ENCODE measurements around the gene NCAPH2. TPM values are rescaled to one million over a fixed set of nuclear protein-coding genes. Genes with fewer than 3 reads are reported as not detected.

NCAPH2 gene
- total RNA-seq (2014; rRNA removed; shearing (Covaris generic)), result 53.3 and 61.6 TPM in 2 replicates

DNA sequence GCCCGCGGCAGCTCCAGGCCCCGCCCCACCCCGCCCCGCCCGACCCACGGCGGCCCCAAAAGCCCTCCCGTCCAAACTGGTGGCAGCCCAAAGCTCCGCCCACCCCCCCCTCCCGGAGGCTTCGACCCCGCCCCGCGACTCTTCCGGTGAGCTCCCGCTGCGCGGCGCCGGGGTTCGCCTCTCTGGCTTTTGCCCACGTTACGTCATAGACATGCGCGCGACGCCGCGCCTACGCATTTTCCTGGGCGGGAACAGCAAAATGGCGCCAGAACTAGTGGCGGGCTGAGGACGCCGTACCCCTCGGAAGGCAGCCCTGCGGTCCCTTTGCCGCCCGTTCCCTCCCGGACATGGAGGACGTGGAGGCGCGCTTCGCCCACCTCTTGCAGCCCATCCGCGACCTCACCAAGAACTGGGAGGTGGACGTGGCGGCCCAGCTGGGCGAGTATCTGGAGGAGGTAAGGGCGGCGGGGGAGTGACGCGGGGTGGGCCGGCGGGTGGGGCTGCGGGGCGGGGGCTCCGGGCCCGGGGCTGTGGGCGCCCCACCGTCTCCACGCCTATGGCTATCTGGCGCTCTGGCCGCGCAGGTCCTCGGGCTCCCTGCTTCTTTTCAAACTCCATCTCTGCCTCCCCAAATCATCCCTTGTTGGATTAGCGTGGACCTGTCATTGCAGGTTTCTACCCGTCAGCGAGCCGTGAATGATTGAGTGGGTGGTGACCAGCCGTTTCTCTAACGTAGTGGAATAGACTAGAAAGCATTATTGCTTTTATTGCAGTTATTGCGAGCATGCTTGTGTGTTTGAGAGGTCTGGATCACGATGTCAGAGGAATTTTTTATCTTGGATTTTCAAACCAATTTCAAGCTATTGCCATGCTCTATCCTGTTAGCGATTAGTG is at the start of gene NCAPH2:
Gene NCAPH2, plus strand, starts transcription at position 234 of the 894 bp plus-strand sequence. Its CDS starts 114 bp downstream, at position 348.
- DNase-seq (ENCODE audit: low read depth), result peak; percentile 92

DNA sequence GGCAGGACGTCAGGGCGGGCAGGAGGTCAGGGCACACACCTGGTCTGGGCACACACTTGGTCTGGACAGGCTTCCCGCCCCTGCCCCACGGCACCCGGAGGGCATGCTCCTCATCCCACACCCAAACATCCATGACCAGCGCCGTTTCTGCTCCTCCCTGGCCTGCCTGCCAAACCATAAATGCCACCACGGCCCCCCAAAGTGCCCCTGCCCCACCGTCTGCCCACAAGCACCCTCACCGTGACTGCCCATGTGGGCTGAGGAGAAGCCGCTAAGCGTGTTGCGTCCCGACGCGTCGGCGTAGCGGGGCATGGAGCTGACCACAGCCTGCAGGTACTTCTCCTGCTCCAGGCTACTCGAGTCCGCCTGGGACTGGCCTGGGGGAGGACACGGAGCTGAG is 49.0 kb upstream of the NCAPH2 start:
- no peak for DNase-seq (ENCODE audit: low read depth)

DNA sequence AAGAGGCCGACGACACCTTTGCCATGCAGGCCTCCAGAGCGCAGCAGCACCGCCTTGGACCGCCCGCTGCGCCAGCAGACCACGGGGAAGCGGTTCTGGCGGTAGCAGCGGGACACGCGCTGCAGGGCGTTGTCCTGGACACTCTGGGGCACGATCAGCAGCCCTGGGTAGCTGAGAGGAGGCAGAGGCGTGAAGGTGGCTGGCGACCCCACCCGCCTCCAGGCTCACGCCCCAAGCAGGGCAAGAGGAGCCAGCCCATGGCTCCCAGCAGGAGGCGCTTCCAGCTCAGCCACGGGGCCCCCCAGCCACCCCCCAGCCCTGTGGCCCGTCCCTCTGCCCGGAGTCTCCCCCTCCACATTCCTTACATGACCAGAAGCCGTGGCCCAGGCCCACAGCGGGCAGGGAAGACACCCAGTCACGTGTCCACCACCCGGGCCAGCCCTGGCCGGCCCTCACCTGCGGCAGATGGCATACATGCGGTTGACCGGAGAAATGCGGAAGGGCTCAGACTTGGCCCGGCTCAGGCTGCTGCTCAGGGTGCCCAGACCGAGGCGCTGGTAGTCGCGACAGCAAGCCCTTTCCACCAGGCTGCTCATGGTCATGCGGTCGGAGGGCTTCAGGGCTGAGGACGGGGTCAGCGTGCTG is 48.4 kb upstream of the NCAPH2 start:
- no peak for DNase-seq (ENCODE audit: low read depth)

DNA sequence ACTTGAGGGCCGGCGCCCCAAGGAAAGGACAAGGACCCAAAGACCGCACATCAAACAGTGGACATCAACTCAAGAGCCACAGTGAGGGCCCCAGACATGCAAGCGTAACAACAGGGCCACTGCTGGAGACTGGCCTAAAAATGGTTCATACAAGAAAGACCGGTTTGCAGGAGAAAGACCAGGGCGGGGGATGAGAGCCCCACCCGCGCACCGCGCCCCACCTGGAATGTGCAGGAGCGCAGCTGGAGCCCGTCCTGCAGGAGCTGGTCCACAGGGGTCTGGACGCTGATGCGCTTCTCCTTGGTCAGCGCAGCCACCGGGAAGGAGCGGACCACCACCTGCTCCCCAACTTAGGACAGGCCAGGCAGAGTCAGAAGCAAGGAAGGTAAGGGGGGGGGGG is 47.1 kb upstream of the NCAPH2 start:
- no peak for DNase-seq (ENCODE audit: low read depth)

DNA sequence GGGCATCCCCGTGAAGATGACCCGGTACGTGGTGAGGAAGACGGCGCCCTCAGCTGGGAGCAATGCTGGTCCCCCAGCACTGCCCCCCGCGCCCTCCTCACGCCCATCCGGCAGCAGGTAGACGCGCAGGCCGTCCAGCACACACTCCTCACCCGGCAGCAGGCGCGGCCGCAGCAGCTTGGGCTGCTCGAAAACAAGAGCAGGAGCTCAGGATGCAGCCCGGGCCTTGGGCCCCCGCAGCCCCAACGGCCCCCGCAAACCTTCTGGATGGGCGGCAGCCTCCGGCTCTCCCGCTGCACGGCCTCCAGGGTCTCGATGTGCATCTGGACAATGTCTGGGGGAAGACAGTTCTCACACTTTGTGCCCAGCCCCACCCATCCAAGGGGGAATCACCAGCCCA is 46.5 kb upstream of the NCAPH2 start:
- no peak for DNase-seq (ENCODE audit: low read depth)

DNA sequence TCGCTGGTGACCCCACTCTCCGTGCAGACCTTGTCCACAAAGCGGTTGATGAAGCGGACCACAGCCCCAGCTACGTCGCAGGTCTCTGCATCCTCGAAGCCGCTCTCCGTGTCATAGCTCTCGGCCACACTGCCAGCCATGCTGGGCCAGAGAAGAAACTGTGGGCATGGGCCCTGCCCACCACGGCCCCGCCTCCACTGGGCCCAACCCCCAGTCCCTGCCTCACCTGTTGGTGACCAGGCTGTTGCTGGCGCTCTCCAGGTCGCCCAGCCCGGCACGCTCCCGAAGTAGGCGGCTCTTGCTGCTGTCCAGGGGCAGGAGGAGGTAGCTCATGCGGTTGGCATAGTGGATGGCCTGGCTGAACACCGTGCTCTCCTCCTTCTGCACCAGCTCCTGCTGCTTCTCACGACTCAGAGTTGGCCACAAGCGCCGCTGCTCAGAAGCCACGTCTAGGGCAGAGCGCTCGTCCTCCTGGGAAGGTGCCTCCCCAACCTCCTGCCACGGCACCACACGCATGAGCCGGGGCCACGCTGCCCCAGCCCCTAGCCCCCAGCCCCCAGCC is 46.0 kb upstream of the NCAPH2 start:
- DNase-seq (ENCODE audit: low read depth), result no peak

DNA sequence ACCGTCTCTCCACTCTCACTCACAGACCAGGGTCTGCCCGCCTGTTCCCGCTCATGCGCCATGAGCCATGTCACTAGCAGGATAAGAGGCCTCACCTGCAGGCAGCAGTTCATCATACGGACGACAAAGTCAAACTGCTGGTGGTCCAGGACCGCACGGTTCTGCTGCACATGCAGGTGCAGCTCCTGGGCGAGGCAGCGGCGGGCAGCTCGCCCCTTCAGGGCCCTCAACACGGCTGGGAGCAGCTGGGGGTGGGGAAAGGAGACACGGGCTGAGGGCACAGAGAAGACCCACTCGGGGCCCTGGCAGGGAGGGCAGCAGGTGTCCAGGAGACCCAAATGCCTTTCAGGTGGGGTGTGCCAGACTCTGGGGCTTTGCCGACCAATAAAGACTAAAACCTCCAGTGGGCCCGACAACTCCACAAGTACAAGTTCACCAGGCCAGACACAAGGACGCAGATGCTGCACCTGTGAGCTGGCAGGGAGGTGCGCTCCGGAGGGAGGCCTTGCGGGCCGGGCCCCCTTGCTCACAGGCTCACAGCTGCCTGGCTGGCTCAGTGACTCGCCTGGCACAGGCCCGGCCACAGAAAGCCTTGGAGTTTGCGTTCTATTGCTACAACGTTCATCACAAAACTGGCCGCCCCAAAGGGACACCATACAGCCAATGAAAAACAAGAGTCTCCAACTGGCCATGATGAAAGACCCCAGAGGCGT is 44.7 kb upstream of the NCAPH2 start:
- no peak for DNase-seq (ENCODE audit: low read depth)

DNA sequence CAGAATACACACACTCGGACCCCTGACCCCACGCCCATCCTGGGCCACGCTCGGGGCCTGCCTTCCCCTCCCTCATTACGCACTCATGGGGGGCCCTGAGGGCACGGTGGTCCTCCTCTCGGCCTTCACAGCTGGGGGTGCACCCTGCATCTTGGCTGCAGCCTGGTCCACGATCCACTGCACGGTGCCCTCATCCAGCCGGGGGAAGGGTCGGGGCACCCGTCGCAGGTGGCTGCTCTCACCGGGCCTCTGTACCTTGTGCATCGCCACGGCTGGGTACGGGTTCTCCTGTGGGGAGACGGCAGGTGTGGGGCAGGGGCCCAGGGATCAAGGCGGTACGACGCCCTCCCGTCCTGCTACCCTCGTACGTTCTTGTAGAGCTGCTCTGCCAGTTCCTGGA is 43.6 kb upstream of the NCAPH2 start:
- DNase-seq (ENCODE audit: low read depth), result no peak

DNA sequence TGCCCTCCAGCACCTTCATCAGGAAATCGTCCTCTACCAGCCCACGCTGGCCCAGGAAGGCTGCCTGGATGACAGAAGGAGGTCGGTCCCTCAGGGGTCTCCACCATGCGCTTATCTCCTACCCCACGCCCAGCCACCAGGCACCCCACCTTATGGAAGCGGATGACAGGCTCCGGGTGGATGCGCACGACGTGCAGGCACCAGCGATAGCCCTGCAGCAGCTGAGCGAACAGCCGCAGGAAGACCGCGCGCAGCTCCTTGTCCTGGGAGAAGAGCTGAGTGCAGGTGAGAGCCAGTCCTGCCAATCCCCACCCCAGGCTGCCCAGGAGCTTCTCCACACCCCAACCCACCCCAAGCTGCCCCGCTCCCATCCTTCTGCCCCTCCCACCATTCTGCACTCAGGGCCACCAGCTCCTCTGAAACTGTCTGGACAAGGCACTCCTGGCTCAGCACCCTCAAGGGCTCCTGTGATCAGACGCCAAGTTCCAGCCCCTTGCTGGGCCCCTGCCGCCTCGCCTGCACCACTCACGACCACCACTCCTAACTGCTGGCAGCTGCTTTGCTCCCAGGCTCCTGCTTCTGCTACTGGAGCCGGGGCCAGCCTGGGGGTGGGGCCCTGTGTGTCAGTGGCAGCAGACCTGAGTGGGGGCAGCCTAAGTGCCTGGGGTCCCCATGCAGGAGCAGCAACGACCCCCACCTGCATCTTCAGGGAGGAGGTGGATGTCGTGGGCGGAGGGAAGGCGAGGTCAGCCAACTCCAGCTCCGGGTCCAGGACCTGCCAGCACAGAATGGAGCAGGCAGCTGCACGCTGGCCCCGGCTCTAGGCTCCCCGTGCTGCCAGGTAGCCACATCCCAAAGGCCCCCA is 42.7 kb upstream of the NCAPH2 start:
- no peak for DNase-seq (ENCODE audit: low read depth)

DNA sequence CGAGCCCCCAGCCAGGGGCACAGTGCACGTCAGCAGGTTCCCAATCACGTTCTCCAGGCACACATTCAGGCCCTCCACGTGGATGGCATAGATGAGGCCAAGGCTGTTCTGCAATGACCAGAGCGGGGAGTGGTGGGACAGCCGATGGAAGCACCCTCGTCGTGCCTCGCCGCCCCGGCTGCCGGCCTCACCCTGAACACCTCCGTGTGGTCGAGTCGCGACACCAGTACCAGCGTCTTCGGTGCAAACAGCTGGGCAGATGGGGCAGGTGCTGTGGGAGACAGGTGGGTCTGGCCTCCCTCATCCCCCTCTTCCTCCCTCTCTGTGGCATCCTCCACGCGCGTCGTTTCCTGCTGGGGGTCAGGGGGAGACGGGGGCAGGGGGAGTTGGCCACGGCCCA is 40.7 kb upstream of the NCAPH2 start:
- DNase-seq (ENCODE audit: low read depth), result no peak

DNA sequence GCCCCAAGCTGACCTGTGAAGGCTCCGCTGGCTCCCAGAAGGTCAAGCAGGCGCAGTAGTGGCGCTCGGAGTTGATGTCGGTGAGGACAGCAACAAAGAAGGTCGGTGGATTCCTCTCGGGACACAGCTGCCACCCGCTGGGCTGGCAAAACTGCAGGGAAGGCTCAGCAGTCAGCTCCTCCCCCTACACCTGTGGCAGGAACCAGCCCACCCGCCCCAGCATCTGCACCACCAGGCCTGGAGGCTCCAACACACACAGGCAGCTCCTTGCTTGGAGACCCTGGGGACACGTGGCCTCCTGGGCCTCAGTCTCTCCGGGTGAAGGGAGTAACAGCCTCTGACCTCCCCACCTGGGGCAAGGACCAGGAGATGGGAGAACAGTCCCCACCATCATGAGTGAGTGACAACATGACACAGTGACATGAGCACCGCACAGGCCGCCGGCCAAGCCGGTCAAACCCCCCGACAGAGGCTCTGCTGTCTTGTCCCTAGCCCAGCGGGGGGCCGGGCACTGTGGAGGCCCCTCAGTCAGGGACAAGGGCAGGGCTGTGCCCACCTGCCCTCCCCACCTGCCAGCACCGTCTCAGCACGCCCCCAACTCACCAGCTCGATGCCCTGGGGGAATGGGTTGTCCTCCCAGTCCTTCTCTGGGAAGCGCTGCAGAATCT is 40.1 kb upstream of the NCAPH2 start:
- no peak for DNase-seq (ENCODE audit: low read depth)

DNA sequence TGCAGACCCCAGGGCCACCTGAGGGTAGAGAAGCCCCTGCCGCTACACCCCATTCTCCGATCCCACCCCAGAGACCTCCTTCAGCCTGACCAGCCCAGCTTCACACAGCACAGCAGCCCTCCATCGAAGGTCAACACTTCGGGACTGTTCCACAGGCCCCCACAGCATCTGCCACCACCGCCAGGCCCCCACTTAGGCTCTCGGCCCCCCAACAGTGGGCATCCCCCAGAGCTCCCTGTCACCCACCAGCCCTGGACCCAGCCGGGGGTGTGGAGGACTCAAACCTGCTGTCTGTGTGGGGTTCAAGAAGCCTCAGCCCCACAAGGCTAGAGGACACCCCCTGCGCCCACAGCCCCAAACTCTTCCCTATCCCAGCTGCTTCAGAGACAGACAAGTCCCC is 39.4 kb upstream of the NCAPH2 start:
- no peak for DNase-seq (ENCODE audit: low read depth)

DNA sequence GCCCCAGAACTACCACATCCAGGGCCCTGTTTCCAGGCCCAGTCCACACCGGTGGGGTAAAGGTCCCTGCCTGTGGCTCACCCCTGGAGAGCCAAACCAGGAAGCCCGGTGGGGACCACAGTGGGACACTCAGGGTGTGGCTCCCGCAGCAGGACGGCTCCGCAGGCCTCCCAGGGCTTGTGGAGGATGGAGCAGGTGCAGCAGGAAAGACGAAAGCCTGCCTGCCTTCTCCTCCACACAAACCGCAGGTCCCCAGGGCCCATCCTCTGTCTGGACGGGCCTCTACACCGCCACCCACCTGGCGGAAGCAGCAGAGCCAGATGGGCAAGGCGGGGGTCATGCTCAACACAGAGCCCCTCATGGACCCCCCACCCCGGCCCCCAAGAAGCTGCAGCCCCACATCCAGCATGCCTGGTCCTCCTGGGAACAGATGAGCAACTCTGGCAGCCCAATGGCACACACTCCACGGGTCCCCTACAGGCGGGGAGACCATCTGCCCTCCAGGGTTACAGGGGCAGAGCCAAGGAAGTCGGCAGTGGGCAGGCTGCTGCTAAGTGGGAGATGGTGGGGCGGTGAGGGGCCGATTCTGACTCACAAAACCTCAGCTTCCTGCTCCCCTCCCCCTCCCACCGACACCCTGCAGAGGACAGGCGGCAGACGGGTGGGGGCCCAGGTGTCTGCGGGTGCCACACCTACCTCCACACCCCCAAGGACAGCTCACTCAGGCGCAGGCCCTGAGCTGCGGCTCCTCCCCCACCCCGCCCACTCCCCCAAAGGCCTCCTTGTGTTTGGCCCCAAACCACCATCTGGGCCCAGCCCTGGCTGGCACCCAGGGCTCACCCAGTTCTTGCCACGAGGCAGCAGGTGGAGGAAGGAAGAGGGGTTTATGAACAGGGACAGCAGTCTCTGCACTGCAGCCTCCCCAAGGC is 38.4 kb upstream of the NCAPH2 start:
- peak; percentile 69 for DNase-seq (ENCODE audit: low read depth)

DNA sequence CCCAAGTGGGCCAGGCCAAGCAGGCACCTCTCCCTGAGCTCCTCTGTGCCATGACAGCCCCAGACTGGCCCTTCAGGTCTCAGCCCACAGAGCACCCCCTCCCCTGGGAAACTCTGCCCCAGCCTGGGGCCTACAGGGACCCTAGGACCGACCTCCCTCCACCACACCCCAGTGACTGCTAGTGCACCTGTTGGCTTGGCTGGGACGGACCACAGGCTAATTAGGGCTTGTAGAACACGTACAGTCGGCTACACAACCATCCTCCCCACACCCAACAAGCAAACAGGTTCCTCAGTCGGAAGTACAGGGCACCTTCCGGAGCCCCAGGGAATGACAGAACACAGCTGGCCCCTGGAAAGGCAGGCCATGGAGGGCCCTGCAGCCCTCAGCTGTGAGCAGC is 37.5 kb upstream of the NCAPH2 start:
- DNase-seq (ENCODE audit: low read depth), result no peak

DNA sequence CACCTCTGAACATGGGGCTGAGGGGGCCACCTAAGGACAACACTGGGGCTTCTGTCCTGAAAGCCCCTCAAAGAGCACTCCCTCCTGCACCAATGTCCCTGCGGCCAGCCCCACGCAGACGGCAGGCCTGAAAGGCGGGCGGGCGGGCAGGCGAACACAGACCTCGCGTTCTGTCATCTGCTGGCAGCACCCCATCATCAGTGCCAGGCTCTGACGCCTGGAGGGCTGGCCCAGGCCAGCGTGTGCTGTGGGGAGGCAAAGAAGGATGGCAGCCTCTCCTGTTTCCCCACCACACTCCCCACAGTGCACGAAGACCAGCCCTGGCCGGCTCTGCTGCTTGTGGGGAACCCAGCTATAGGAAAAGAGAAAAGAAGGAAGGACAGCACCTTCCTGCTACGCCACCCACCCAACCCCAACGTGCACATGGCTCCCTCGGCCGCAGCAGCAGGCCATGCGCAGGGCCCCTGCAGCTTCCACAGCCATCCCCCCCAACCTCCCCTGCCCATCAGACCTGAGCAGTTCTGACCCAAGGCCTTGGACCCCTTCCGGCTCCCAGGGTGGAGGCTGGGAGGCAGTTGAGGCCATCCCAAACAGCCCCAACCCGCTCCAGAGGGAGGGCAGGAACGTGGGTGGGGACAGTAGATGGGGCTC is 36.7 kb upstream of the NCAPH2 start:
- DNase-seq (ENCODE audit: low read depth), result no peak

DNA sequence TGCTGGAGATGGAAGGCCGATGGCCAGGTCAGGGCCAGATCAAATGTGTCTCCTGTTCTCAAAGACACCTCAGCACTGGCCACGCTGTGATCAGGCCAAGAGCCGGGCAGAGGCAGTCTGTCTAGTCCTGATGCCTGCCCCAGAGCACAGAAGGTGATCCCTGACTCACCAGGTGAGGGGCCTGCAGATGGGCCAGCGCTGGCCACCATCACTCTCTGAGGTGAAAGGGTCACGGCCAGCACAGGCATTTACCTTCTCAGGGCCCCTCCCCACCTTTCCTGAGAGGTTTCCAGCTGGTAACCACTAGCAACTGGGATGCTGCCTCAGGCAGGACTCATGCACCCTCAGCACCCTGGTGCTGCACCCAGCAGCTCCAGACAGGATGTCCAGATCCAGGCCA is 36.1 kb upstream of the NCAPH2 start:
- no peak for DNase-seq (ENCODE audit: low read depth)

DNA sequence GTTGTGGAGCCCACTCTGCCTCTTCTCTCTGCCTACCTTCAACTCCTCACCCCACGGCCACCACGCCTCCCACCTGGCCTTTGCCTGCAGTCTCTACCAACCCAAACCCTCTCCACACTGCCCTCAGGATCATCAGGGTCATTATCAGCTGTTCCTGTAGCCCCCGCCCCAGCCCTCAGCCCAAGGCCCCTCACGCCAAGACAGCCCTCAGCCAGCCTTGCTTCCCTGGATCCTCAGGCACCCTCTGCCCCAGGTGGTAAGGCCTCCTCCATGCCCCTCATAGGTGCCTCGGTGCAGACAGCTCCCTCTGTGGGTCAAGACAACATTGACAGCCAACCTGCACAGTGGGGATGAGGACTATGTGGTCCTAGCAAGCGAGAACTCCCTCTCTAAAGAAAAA is 34.9 kb upstream of the NCAPH2 start:
- DNase-seq (ENCODE audit: low read depth), result no peak

DNA sequence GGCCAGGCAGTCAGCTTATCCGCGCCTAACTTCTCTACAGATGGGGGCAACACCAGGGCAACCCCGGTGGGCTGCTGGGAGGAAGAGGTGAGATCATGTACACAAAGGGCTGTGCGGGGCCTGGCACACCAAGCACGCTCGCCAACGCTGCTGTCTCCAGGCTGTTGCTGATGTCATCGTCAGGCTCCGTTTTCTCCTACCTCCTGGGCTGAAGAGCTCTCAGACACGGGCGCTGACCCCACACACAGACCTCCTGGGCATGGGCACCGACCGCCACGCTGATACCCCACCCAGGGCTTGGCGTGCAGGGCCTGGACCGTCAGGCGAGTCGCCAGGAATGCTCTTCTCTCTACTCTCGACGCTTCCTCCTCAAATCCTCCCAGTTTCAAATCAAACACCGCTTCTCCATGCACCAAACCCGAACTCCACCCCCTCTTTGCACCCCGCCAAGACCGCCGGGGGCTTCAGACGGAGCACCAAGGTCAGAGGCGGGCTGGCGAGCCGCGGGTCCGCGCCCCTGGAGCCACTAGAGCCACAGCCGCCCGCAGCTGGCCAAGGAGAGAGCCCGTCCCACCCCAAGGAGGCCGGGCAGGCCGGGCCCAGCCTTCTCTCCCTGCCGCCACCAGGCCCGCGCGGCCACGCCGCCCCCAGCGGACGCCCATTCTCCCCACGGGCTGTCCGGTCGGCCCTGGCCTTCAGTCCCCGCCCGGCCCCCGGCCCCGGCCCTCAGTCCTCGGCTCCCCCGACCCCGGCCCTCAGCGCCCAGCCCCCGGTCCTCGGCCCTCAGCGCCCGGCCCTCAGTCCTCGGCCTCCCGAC is 34.0 kb upstream of the NCAPH2 start:
- peak; percentile 41 for DNase-seq (ENCODE audit: low read depth)

All from RPMI7951 (cell line).